HepG2 (cell line): ENCODE results near the gene TXNDC2. TPM values are rescaled to one million over a fixed set of nuclear protein-coding genes. Genes with fewer than 3 reads are reported as not detected.
A peak's percentile ranks its signal among the peaks of the same experiment; 100 is the strongest.

ENCODE experiments used
- ARID3A ChIP-seq: IDR thresholded peaks from 2 replicates; pipeline ENCODE4 v1.6.1; 2012; ENCODE audit warnings: low read depth, low read length, improper control_type of control experiment
- ERF ChIP-seq: IDR thresholded peaks from 2 replicates; pipeline ENCODE4 v1.6.1; 2018; ENCODE audit warnings: missing biosample characterization, missing genetic modification reagents
- HOMEZ ChIP-seq: IDR thresholded peaks from 2 replicates; pipeline ENCODE4 v1.6.1; 2016; ENCODE audit warnings: low read depth
- KDM6A ChIP-seq: IDR thresholded peaks from 2 replicates; pipeline ENCODE4 v1.6.1; 2016; ENCODE audit warnings: low read depth
- MBD4 ChIP-seq: IDR thresholded peaks from 2 replicates; pipeline ENCODE4 v1.6.1; 2012; ENCODE audit warnings: low read length, inconsistent platforms, borderline replicate concordance
- MNT ChIP-seq: fragments of 450-650 bp; IDR thresholded peaks from 2 replicates; pipeline ENCODE4 v1.6.1; 2016
- MTERF4 ChIP-seq: sonication (generic); formaldehyde crosslinking; IDR thresholded peaks from 2 replicates; pipeline ENCODE4 v1.8.0; 2023; ENCODE audit warnings: mild to moderate bottlenecking, missing genetic modification reagents
- NFYB ChIP-seq: sonication (generic); formaldehyde crosslinking; IDR thresholded peaks from 2 replicates; pipeline ENCODE4 v1.4.0; 2020; ENCODE audit warnings: missing genetic modification reagents
- PHF21A ChIP-seq: sonication (generic); formaldehyde crosslinking; IDR thresholded peaks from 2 replicates; pipeline ENCODE4 v1.5.0; 2020; ENCODE audit warnings: mild to moderate bottlenecking, missing genetic modification reagents
- PRDM10 ChIP-seq: sonication (generic); formaldehyde crosslinking; IDR thresholded peaks from 2 replicates; pipeline ENCODE4 v1.4.0; 2020; ENCODE audit warnings: low read depth, missing genetic modification reagents
- REL ChIP-seq: sonication (generic); formaldehyde crosslinking; conservative IDR thresholded peaks from 2 replicates; pipeline ENCODE4 v1.8.0; 2022; ENCODE audit warnings: mild to moderate bottlenecking, missing genetic modification reagents, moderate library complexity
- SIN3A ChIP-seq: IDR thresholded peaks from 2 replicates; pipeline ENCODE4 v1.6.1; 2011; ENCODE audit warnings: low read depth, mild to moderate bottlenecking, control low read depth, low read length, borderline replicate concordance
- SKIL ChIP-seq: sonication (generic); formaldehyde crosslinking; IDR thresholded peaks from 2 replicates; pipeline ENCODE4 v1.8.0; 2022; ENCODE audit warnings: missing genetic modification reagents, mild to moderate bottlenecking, moderate library complexity, borderline replicate concordance
- SOX5 ChIP-seq: IDR thresholded peaks from 2 replicates; pipeline ENCODE4 v1.6.1; 2016; ENCODE audit warnings: borderline replicate concordance
- SOX6 ChIP-seq, 2 experiments: fragments of 450-650 bp in 1 of 2; sonication (generic) in 1 of 2; formaldehyde crosslinking in 1 of 2; IDR thresholded peaks; 2 replicates each; pipeline versions ENCODE4 v1.4.0 to v1.6.1; 2017 to 2020; ENCODE audit warnings: antibody characterized with exemption in 1 of 2, mild to moderate bottlenecking in 1 of 2, missing genetic modification reagents in 1 of 2
- ZBTB20 ChIP-seq: sonication (generic); formaldehyde crosslinking; IDR thresholded peaks from 2 replicates; pipeline ENCODE4 v1.8.1; 2023; ENCODE audit warnings: missing genetic modification reagents, low read depth, mild to moderate bottlenecking, borderline replicate concordance
- polyA plus RNA-seq, 8 experiments: library from polyadenylated mRNA; depleted of rRNA in 3 of 8; stranded (reverse) in 7 of 8; unstranded in 1 of 8; fragments of >200 nt; fragmentation: Illumina TruSeq in 4 of 8; extraction: Trizol in 4 of 8; gene quantifications; 2 replicates each; pipeline versions ENCODE4 v1.2.1 to v1.2.3, GENCODE V29; 2011 to 2016; ENCODE audit warnings: low read depth in 4 of 8, missing spikeins in 1 of 8, mixed read lengths in 1 of 8; ENCODE audit not compliant: insufficient read depth in 1 of 8
- total RNA-seq, 5 experiments: library from RNA; depleted of rRNA; stranded (reverse); fragments of >200 nt; fragmentation: Illumina TruSeq; extraction: Trizol; gene quantifications; 2 replicates each; pipeline ENCODE4 v1.2.3, GENCODE V29; 2016; ENCODE audit warnings: low read depth in 1 of 5

Gene TXNDC2
- total and polyA plus RNA-seq, 2 of the 13 experiments (the other 11 are each of a cell fraction or from before 2014, with no cell fraction given), result not detected

- no peak for TF ChIP-seq SOX6 (IDR thresholded peaks at IDR 0.05)
- TF ChIP-seq SOX6 (CRISPR knock-in tag; IDR thresholded peaks at IDR 0.05), result peak; percentile 79
- peak; percentile 65; the same call in 1 of the 2 replicates for TF ChIP-seq SKIL (CRISPR knock-in tag)
- peak; percentile 26; the same call in 1 of the 2 replicates for TF ChIP-seq KDM6A (CRISPR knock-in tag)
- TF ChIP-seq ARID3A, result peak; percentile 73
- no peak for TF ChIP-seq MTERF4 (CRISPR knock-in tag)
- TF ChIP-seq NFYB, result peak; percentile 10; the same call in 1 of the 2 replicates
- no peak for TF ChIP-seq REL
- TF ChIP-seq MNT, result no peak
- peak; percentile 65 for TF ChIP-seq PHF21A (CRISPR knock-in tag)
- TF ChIP-seq MBD4, result no peak
- TF ChIP-seq SIN3A, result no peak
- peak; percentile 70; the same call in 1 of the 2 replicates for TF ChIP-seq HOMEZ (CRISPR knock-in tag)
- TF ChIP-seq SOX5, result peak; percentile 62; the same call in 1 of the 2 replicates
- 0 out of 2 replicates have a peak, but pooled peaks have one; percentile 40 for TF ChIP-seq ERF
- peak; percentile 45; the same call in 1 of the 2 replicates for TF ChIP-seq ZBTB20 (CRISPR knock-in tag)
- TF ChIP-seq PRDM10 (CRISPR knock-in tag), result 0 out of 2 replicates have a peak, but pooled peaks have one; percentile 45
These were observed 15.9 kb upstream of the TXNDC2 start (continued) for GRCh38 chr18:9869715-9870430.
